ENCODE data around the gene GPR68. TPM values are rescaled to one million over a fixed set of nuclear protein-coding genes. Genes with fewer than 3 reads are reported as not detected.

GPR68 gene
- total and polyA plus RNA-seq, 2 experiments from 2014 or later = 0.19 to 0.35 TPM

GRCh38 chr14:91290986-91291385 is 46.5 kb upstream of the GPR68 start:
- H3K4me3 ChIP-seq = no peak overlapping the region
- H4K20me1 ChIP-seq (replicated peaks; ENCODE audit: insufficient read depth) = no peaks in the 10 kb centered on the region; the same call in 1 of the 2 replicates
- H3K27me3 ChIP-seq (ENCODE audit: insufficient read depth) = no peaks in the 10 kb centered on the region
- H3K4me1 ChIP-seq (ENCODE audit: insufficient read depth) = no peaks in the 10 kb centered on the region
- ATAC-seq (no peak), DNase-seq (ENCODE audit: low spot score) (no peak)
- no peak overlapping the region for H2AFZ ChIP-seq
- H3K4me1 Mint-ChIP-seq = no peaks in the 10 kb centered on the region
- H3K9me3 Mint-ChIP-seq = no peaks in the 10 kb centered on the region
- TF ChIP-seq ETS1 (IDR thresholded peaks at IDR 0.05) (no peak), NANOG (IDR thresholded peaks at IDR 0.05; ENCODE audit: borderline replicate concordance) (no peak), EZH2phosphoT487 (IDR thresholded peaks at IDR 0.05; ENCODE audit: unreplicated experiment) (no peak), REST (IDR thresholded peaks at IDR 0.05; ENCODE audit: unreplicated experiment) (no peak), CREB1 (CRISPR knock-in tag; IDR thresholded peaks at IDR 0.05; ENCODE audit: low read depth) (no peak), ZNF331 (CRISPR knock-in tag; IDR thresholded peaks at IDR 0.05; ENCODE audit: low read depth) (no peak), JUNB (IDR thresholded peaks at IDR 0.05; ENCODE audit: unreplicated experiment) (no peak), POLR2AphosphoS5 (IDR thresholded peaks at IDR 0.05; ENCODE audit: low read depth) (no peak), ZNF114 (CRISPR knock-in tag; IDR thresholded peaks at IDR 0.05) (no peak), ZNF462 (CRISPR knock-in tag; IDR thresholded peaks at IDR 0.05) (no peak), EZH2 (IDR thresholded peaks at IDR 0.05; ENCODE audit: low read depth, unreplicated experiment) (no peak), STAT1 (IDR thresholded peaks at IDR 0.05; ENCODE audit: unreplicated experiment) (no peak), CTCF (conservative IDR thresholded peaks at IDR 0.05; ENCODE audit: low read depth in 2 of 2) (no peak)
- no peaks in the 10 kb centered on the region for H3K9me2 ChIP-seq (ENCODE audit: insufficient read depth)
- no peaks in the 10 kb centered on the region for H3K79me2 ChIP-seq (replicated peaks; ENCODE audit: insufficient read depth)
- no peak overlapping the region for H3K27ac Mint-ChIP-seq
- H3F3A ChIP-seq (replicated peaks; ENCODE audit: low read depth) = 0 out of 2 replicates have a peak, but pooled peaks cover 5% of the 10 kb centered on the region
- H3K4me3 Mint-ChIP-seq = no peak overlapping the region
- peaks cover 13% of the 10 kb centered on the region for H3K36me3 ChIP-seq (ENCODE audit: insufficient read depth)
- H3K27me3 Mint-ChIP-seq (ENCODE audit: insufficient read depth, low read depth, poor library complexity) = peaks cover 6% of the 10 kb centered on the region
- H3K27ac ChIP-seq (ENCODE audit: low read depth) = no peak overlapping the region
- H3K4me2 ChIP-seq = no peak overlapping the region
- peaks cover 64% of the 10 kb centered on the region for H3K36me3 Mint-ChIP-seq (ENCODE audit: low read depth)

Measured in GM23338 (cell line).